Activated CD8-positive, alpha-beta T cell treated with anti-CD3 and anti-CD28 coated beads for 36 hours (primary cell): ENCODE results near the gene AATF. TPM values are rescaled to one million over a fixed set of nuclear protein-coding genes. Genes with fewer than 3 reads are reported as not detected.

Experiments used
- ATAC-seq: fragments of 200-7000 bp; cut with Tn5 transposase; one replicate; pipeline ENCODE4 v1.10.0; 2021; ENCODE audit warnings: mild to moderate bottlenecking, moderate library complexity
- CTCF ChIA-PET: fragments of 350-600 bp; sonication (Branson Sonifier 250); formaldehyde crosslinking; loops from one replicate; lab custom pipeline; 2021; ENCODE audit warnings: antibody characterized with exemption; lab: Charles Lee
- POLR2A ChIA-PET: fragments of 350-600 bp; sonication (Branson Sonifier 250); formaldehyde crosslinking; loops from one replicate; lab custom pipeline; 2021; ENCODE audit warnings: antibody characterized with exemption; lab: Charles Lee
- DNase-seq: peaks from one replicate; pipeline ENCODE4 v3.0.0-alpha.2; 2020
- H3K27ac Mint-ChIP-seq: one replicate; pipeline ENCODE4 v1.8.0; 2021; ENCODE audit warnings: mild to moderate bottlenecking, mixed read lengths
- H3K27me3 Mint-ChIP-seq: one replicate; pipeline ENCODE4 v1.8.0; 2021; ENCODE audit warnings: mixed read lengths
- H3K36me3 Mint-ChIP-seq: one replicate; pipeline ENCODE4 v1.8.0; 2021; ENCODE audit warnings: low read depth, mixed read lengths
- H3K4me1 Mint-ChIP-seq: one replicate; pipeline ENCODE4 v1.8.0; 2021; ENCODE audit warnings: low read depth, mixed read lengths
- H3K4me3 Mint-ChIP-seq: one replicate; pipeline ENCODE4 v1.8.0; 2021; ENCODE audit warnings: mild to moderate bottlenecking, moderate library complexity, mixed read lengths
- H3K9me3 Mint-ChIP-seq: one replicate; pipeline ENCODE4 v1.8.0; 2021; ENCODE audit warnings: mixed read lengths
- intact Hi-C: fragments of 100-400 bp; cut with micrococcal nuclease; formaldehyde crosslinking; loops from one replicate; pipeline ENCODE4 v1.10.0; 2022
- total RNA-seq, 2 experiments: library from RNA; stranded (reverse); gene quantifications; one replicate each; pipeline ENCODE4 v1.2.3, GENCODE V29; 2021
- TF ChIP-seq, protein P1 (sequence below): fragments of 200-600 bp; IDR thresholded peaks from one replicate; pipeline ENCODE4 v1.8.0; 2022; ENCODE audit warnings: antibody characterized with exemption, mild to moderate bottlenecking

AATF gene
- total RNA-seq, 2 experiments from 2014 or later = 81.8 to 90.3 TPM

DNA sequence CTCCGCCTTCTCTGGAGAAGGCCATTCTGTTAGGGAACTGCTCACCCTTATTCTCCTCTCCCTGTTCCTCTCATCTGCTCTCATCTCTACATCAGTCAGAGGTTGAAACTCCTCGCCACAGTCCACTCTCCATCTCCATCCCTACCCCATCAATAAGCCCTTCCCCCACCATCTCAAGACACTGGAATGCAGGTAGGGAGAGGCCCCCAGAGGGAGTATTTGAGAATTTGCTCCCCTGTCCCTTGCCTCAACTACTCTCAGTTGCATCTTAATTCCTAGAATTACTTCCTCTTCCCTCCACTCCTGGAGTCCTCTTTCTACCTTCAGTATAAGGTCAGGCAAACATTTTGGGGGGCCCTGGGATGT lies 2.0 kb upstream of the AATF start:
- Mint-ChIP-seq H3K4me3 (no peak overlapping the region), H3K36me3 (peaks cover 22% of the 10 kb centered on the region), H3K27ac (no peak overlapping the region), H3K27me3 (peaks cover 45% of the 10 kb centered on the region), H3K4me1 (peaks cover 37% of the 10 kb centered on the region), H3K9me3 (no peaks in the 10 kb centered on the region)
- POLR2A ChIA-PET = interaction anchor here (3.2 kb wide), 1 partner anchor 8 kb away, joined by 19 read pairs; the partner anchor contains the start of gene LHX1
- TF ChIP-seq, protein P1, sequence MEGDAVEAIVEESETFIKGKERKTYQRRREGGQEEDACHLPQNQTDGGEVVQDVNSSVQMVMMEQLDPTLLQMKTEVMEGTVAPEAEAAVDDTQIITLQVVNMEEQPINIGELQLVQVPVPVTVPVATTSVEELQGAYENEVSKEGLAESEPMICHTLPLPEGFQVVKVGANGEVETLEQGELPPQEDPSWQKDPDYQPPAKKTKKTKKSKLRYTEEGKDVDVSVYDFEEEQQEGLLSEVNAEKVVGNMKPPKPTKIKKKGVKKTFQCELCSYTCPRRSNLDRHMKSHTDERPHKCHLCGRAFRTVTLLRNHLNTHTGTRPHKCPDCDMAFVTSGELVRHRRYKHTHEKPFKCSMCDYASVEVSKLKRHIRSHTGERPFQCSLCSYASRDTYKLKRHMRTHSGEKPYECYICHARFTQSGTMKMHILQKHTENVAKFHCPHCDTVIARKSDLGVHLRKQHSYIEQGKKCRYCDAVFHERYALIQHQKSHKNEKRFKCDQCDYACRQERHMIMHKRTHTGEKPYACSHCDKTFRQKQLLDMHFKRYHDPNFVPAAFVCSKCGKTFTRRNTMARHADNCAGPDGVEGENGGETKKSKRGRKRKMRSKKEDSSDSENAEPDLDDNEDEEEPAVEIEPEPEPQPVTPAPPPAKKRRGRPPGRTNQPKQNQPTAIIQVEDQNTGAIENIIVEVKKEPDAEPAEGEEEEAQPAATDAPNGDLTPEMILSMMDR = no peak
- CTCF ChIA-PET = no interaction called here
- DNase-seq (no peak), ATAC-seq (no peak)
- intact Hi-C loops = no loop called here

DNA sequence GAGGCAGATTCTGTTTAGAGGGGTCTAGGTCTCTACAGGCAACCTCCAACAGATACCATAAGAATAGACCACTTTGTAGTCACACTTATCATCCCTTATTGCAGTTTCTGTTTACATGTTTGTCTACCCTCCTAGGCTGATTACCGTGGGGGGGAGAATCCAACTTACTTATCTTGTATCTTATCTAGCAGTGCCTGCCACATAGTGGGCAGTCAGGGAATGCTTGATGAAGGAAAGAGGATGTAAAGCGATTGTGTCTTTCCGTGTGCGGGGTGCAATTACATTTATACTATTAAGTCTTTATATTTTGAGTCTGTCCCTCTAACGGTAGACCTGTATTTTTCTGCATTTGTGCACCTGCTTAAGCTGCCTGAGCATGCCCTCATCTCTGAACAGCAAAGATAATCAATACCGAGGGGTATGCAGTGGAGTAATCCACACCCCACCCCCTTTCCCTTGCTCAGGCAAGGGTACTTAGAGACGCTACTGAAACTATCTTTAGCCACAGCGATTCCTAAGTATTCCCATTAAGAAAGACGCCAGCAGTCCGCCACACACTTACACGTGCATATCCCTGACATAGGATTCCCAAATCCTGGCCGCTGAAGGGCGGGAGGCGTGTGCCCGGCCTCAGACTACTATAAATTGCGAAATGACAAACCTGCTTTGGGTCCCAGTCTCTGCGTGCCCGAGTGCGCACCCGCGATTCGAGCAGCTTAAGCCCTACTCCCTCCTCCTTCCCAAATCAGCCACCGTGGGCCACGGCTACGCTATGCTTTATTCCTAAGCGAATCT lies 635 bp upstream of the AATF start:
- peaks cover 50% of the 10 kb centered on the region for H3K4me1 Mint-ChIP-seq

DNA sequence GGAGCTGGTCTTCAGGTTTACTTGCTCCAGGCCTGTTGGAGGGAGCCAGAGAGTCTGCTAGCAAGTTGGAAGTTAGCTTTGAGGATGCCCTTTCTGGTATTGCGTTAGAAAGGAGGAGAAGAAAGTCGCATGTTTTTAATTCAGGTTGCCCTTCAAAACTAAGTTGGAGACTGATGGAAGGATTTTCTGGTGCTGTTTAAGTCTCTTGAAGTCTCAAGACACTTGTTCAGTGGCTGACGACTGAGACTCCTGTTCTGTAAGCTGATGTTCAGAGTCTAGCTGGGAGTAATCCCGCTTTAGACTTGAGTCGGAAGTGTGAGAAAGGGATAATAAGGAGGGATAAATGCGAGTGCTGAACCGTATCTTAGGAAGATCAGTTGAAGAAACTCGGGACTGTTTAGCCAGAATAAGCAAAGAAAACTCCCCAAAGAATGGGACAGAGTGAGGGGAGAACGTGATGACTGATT lies 740 bp downstream of the AATF start:
- peak overlapping the region; percentile 83 for H3K4me3 Mint-ChIP-seq
- H3K9me3 Mint-ChIP-seq = no peaks in the 10 kb centered on the region
- H3K27ac Mint-ChIP-seq = peak overlapping the region; percentile 89
- H3K27me3 Mint-ChIP-seq = peaks cover 31% of the 10 kb centered on the region
- no peak for ATAC-seq
- peaks cover 47% of the 10 kb centered on the region for H3K4me1 Mint-ChIP-seq
- TF ChIP-seq, protein P1 = no peak
- H3K36me3 Mint-ChIP-seq = peaks cover 45% of the 10 kb centered on the region
- ChIA-PET POLR2A (interaction anchor here (0.6 to 3.2 kb wide), 9 partner anchors 11 to 398 kb away, joined by 3 to 19 read pairs (median 4); partner anchors contain the start of genes LHX1 and MRM1), CTCF (interaction anchor here (0.8 to 1.6 kb wide), 3 partner anchors 11 to 347 kb away, joined by 3 to 4 read pairs (median 3); no protein-coding TSS in a partner anchor)
- intact Hi-C loops = no loop called here
- no peak for DNase-seq

More for the DNA sequence above, 635 bp upstream of the AATF start:
- no peak for DNase-seq
- peak; percentile 40 for ATAC-seq
- TF ChIP-seq, protein P1 = no peak
- Mint-ChIP-seq H3K9me3 (no peaks in the 10 kb centered on the region), H3K4me3 (peak overlapping the region; percentile 83), H3K36me3 (peaks cover 36% of the 10 kb centered on the region), H3K27ac (peak overlapping the region; percentile 96), H3K27me3 (peaks cover 41% of the 10 kb centered on the region)
- CTCF ChIA-PET = interaction anchor here (1.6 kb wide), 1 partner anchor 345 kb away, joined by 3 read pairs; no protein-coding TSS in a partner anchor
- intact Hi-C loops = no loop called here
- POLR2A ChIA-PET = interaction anchor here (1.1 to 3.2 kb wide), 4 partner anchors 9 to 348 kb away, joined by 3 to 19 read pairs (median 8); partner anchors contain the start of gene LHX1

DNA sequence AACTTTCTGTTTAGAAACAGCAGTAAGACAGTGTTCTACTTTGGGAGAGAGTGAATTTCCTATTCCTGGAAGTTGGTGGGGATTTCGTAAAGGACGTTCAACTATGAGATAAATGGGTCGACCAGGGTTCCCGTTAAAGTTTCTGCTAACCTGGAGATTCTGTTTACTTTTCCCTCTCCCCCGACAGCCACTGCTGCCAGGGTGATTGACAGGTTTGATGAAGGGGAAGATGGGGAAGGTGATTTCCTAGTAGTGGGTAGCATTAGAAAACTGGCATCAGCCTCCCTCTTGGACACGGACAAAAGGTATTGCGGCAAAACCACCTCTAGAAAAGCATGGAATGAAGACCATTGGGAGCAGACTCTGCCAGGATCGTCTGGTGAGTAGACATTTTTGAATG lies 1.3 kb downstream of the AATF start:
- intact Hi-C loops = loop anchor here (10.0 kb wide), 1 partner anchor 55 kb away; no protein-coding TSS in a partner anchor
- Mint-ChIP-seq H3K4me3 (peak overlapping the region; percentile 83), H3K36me3 (peaks cover 49% of the 10 kb centered on the region), H3K27ac (peak overlapping the region; percentile 89), H3K27me3 (peaks cover 25% of the 10 kb centered on the region), H3K9me3 (no peaks in the 10 kb centered on the region), H3K4me1 (peaks cover 47% of the 10 kb centered on the region)
- TF ChIP-seq, protein P1 = no peak
- ATAC-seq (no peak), DNase-seq (no peak)
- ChIA-PET POLR2A (interaction anchor here (1.2 to 3.2 kb wide), 4 partner anchors 11 to 349 kb away, joined by 3 to 19 read pairs (median 6); partner anchors contain the start of genes LHX1 and MRM1), CTCF (interaction anchor here (1.6 kb wide), 1 partner anchor 347 kb away, joined by 3 read pairs; no protein-coding TSS in a partner anchor)
